ENCODE data around the gene RAB17.
A peak's percentile ranks its signal among the peaks of the same experiment; 100 is the strongest.
"Not testable (repeated sequence)": the region's sequence is repeated elsewhere in the genome, so short reads cannot be mapped to it uniquely, and the experiment has no call there.

Gene RAB17

GRCh38 chr2:237623428-237624403 is 33.2 kb upstream of the RAB17 start:
- DNase-seq, result no peak

GRCh38 chr2:237618449-237618848 is 27.9 kb upstream of the RAB17 start:
- no peak for DNase-seq

- no peak for DNase-seq
These were observed 27.1 kb upstream of the RAB17 start for GRCh38 chr2:237617587-237617982.

GRCh38 chr2:237616734-237617586 is 26.4 kb upstream of the RAB17 start:
- no peak for DNase-seq

GRCh38 chr2:237616373-237616733 is 25.8 kb upstream of the RAB17 start:
- no peak for DNase-seq

- no peak for DNase-seq
These were observed 25.2 kb upstream of the RAB17 start for GRCh38 chr2:237615631-237616249.

GRCh38 chr2:237614151-237614720 is 23.7 kb upstream of the RAB17 start:
- DNase-seq, result no peak

GRCh38 chr2:237613679-237614078 is 23.1 kb upstream of the RAB17 start:
- DNase-seq, result no peak

GRCh38 chr2:237612527-237613357 is 22.2 kb upstream of the RAB17 start:
- no peak for DNase-seq

GRCh38 chr2:237606522-237606921 is 16.0 kb upstream of the RAB17 start:
- DNase-seq, result not testable (repeated sequence)

- no peak for DNase-seq
These were observed 14.4 kb upstream of the RAB17 start for GRCh38 chr2:237604960-237605359.

GRCh38 chr2:237604391-237604790 is 13.9 kb upstream of the RAB17 start:
- no peak for DNase-seq

GRCh38 chr2:237603718-237604362 is 13.3 kb upstream of the RAB17 start:
- peak; percentile 73 for DNase-seq

GRCh38 chr2:237603049-237603717 is 12.6 kb upstream of the RAB17 start:
- no peak for DNase-seq

GRCh38 chr2:237602409-237602808 is 11.9 kb upstream of the RAB17 start:
- DNase-seq, result no peak

- no peak for DNase-seq
These were observed 11.1 kb upstream of the RAB17 start for GRCh38 chr2:237601453-237602116.

- no peak for DNase-seq
These were observed 9.8 kb upstream of the RAB17 start for GRCh38 chr2:237600205-237600846.

GRCh38 chr2:237599465-237600110 is 9.1 kb upstream of the RAB17 start:
- DNase-seq, result no peak
